SK-MEL-5 (cell line): ENCODE data around the gene VGLL4. TPM values are rescaled to one million over a fixed set of nuclear protein-coding genes. Genes with fewer than 3 reads are reported as not detected.

Experiments used
- DNase-seq: peaks from one replicate; pipeline ENCODE4 v3.0.0-alpha.2; 2016; ENCODE audit warnings: low read depth, low spot score
- in situ Hi-C: cut with HindIII; loops from 2 replicates; pipeline ENCODE4 v1.10.0; 2016; ENCODE audit warnings: low sequenced_read_pairs, high pct_unique_total_duplicates, low pct_unique_long_range_greater_than_20kb
- total RNA-seq: library from RNA; depleted of rRNA; stranded (reverse); fragments of >200 nt; shearing (Covaris generic); gene quantifications from 2 replicates; pipeline ENCODE4 v1.2.3, GENCODE V29; 2014

VGLL4 gene
- total RNA-seq, 1 experiment from 2014 or later, result 104 TPM

DNA sequence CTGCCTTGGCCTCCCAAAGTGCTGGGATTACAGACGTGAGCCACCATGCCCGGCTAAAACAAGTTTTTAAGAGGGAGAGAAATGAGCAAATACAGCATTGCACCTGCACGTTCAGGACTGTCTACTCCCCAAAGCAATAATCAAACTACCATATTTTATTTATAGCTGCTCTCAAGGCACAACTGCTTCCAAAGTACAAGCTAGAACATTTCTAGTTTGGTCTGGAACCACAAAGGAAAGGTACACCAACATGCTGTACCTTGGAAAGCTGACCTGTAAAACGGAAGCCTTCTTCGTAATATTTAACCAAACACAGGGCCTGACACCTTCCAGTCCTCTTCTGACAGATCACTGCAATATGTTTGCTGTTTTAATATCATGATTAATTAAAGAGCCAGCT, 14.5 kb upstream of the VGLL4 start:
- no peak for DNase-seq
- in situ Hi-C loops, result no loop called here

DNA sequence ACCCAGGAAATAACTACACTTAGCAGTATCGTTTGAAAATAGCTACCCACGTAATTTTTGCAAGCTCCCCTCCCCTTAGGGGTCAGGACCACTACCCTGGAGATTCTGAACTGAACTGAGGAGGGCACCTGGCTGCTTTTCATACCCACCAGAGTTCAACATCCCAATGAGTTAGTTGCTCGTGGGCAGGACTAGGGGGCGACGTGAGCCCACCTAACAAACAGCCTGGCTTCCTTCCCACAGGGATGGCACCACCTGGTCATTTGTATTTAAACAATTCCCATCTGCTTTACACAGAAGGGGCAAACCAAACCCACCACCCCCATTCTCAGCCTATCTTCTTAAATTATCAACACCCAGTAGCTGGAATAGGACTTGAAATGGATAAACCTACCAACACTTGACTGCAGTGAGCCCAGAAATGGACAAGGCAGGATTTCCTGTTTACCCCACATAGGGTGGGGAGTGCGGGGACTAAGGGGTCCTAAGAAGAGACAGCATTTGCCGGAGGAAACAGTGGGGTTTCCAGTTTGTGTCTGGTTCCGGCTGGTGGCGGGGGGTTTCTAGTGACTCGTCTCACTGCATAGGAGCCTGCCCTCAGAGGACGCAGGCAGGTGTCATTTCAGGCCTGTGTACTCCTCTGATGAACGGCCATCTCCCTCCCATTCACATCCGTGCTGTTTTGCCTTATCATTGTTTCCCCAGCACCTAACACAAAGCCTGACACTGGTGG, 11.6 kb upstream of the VGLL4 start:
- in situ Hi-C loops, result no loop called here
- DNase-seq, result peak; percentile 22

DNA sequence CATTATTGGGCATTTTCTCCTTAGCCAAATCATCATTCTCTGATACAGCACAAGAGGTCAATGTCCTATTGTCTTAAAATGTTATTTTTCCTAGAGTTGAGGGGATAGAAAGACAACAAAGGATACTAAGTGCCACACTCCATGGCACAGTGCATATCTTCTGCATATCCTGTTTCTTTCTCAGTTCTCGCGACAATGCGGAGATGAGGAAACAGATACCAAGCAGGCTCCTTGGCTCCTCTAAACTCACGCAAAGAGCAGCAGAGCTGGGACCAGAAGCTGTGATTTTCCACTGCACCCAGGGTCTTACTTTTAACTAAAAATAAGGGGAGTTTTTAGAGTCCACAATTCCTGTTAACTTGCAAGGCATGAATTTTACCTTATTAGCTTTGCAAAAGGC, 10.5 kb upstream of the VGLL4 start:
- in situ Hi-C loops, result no loop called here
- no peak for DNase-seq

- DNase-seq, result peak; percentile 8
- in situ Hi-C loops, result no loop called here
Observed at GRCh38 chr3:11653298-11654055, 9.8 kb upstream of the VGLL4 start.

DNA sequence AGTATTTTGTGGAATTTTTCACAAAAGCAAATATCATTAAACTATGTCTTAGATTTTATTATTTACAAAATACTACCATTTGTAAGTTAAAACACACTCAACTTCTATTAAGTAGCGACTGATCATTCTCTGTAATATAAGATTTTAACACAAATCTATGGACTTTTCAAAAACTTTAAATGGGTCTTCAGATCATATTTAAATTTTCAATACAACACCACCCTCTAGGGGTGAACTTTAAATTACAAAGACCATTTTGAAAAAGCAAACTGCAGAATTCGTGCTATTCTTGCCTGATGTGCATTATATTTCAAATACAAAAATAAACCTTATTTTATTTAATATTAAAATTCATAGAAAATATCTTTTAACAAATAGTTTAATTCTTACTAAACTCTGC, 8.2 kb upstream of the VGLL4 start:
- in situ Hi-C loops, result no loop called here
- peak; percentile 54 for DNase-seq

- in situ Hi-C loops, result no loop called here
- DNase-seq, result no peak
Observed at GRCh38 chr3:11651477-11651876, 7.8 kb upstream of the VGLL4 start.

DNA sequence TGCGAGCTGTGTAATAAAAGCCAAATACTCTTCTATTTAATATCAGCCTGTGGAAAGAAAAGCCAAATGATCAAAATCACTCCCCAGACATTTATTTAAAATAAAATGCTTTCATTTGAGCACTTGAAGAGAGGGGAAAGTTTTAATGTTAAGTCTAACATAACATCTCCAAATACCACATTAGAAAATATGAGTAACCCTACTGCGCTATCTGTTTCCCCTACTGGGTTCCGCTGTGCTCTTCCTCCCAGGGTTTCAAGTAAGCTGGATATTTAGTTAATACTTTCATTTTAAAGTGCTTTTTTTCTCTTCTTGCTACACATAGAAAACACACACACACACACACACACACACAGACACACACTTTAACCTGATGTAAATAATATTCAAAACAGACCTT, 6.7 kb upstream of the VGLL4 start:
- in situ Hi-C loops, result no loop called here
- no peak for DNase-seq

GRCh38 chr3:11648735-11649134, 5.0 kb upstream of the VGLL4 start:
- in situ Hi-C loops, result no loop called here

GRCh38 chr3:11643201-11643603, 513 bp downstream of the VGLL4 start:
- peak; percentile 26 for DNase-seq
- in situ Hi-C loops, result no loop called here

More at GRCh38 chr3:11648735-11649134, 5.0 kb upstream of the VGLL4 start:
- DNase-seq, result no peak

DNA sequence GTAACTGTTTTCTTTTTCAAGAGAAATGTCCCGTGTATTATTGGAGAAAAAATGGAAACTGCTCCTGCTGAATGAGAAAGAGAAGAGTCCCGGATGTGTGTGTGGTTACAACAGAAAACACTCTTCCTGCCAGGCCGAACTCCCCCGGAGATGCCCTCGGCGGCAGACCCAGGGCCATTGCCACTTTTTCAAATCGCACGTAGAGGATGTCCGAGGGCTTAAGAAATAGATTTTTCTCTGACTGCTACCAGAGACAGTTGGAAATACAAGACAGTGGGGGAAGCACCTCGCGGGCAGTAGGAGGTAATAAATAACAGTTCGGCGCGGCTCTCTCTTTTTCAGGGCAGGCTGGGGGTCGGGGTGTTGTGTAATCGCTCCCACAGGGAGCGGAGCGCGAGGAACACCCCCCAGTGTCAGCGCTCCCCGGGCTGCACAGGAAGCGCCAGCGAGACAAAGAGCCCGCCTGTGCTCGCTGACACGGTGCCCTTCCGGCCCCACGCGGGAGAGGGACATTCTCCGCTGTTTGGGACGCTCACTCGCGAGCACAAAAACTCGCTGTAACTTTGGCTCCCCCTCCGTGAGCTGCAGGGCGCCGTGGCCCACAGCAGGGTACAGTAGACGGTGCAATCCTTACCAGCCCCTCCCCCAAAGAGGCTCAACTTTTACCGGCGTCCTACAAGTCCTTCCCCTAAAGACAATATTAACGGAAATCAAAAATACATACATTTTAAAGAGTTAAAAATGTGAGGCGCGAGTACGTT, 1.1 kb downstream of the VGLL4 start:
- DNase-seq, result peak; percentile 78
- in situ Hi-C loops, result no loop called here

GRCh38 chr3:11641683-11642430, 1.9 kb downstream of the VGLL4 start:
- DNase-seq, result peak; percentile 15
- in situ Hi-C loops, result no loop called here

GRCh38 chr3:11641316-11641682, 2.4 kb downstream of the VGLL4 start:
- no peak for DNase-seq
- in situ Hi-C loops, result no loop called here

DNA sequence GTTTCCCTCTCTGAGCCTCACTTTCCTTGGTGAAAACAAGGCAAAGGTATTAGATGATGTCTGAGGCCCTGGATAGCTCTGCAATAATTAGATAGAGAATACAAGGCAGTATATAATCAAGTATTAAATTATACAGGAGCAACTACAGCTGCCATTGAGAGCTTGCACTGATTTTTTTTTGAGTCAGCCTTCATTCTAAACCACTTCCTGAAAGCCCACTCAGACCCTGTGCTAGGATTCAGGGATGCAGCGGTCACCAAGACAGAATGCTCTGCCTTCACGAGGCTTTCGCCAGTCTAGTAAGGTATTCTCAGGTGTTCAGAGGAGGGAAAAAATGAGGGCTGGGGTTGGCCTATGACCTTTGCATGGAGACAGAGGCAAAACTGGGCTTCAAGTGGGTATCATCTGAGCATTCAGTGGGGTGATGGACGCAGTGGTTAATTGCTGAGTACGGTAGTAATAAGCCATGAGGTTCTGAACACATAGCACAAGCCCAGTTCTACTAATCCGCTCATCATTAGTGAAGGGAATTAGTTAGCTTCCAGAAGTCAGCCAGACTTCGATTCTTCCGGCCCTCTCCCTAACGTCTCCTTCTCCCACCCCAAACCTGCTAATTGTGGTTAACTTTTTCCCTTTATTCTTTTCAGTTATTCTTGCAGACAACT, 3.6 kb downstream of the VGLL4 start:
- in situ Hi-C loops, result no loop called here

GRCh38 chr3:11638495-11639358, 5.0 kb downstream of the VGLL4 start:
- in situ Hi-C loops, result loop anchor here (10.0 kb wide), 1 partner anchor 254 kb away; no protein-coding TSS in a partner anchor

More for the DNA sequence above, 3.6 kb downstream of the VGLL4 start:
- DNase-seq, result no peak

DNA sequence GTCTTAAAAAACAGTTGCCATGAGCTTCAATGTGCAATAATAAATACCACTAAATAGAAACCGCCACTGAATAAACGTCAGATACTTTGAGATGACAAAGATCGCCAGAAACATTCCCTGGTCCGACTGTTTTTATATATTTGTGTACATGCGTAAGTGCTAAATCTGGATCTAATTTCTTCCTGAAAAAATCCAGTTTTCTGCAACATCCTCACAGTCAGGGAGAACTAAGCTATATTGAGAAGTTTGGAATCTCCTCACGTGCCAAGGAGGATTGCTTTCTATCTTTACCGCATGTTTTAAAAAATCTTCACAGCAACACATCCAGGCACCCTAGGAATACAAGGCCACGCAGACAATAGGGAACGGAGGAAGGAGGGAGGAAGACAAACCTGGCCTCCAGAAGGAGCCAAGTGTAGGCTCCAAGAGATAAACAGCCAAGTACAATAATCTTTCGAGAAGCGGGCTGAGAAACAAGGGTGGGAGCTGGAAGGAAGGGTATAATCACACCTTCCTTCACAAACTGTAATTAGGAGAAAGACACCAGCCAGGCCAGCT, 5.7 kb downstream of the VGLL4 start:
- DNase-seq, result no peak
- in situ Hi-C loops, result loop anchor here (10.0 kb wide), 1 partner anchor 253 kb away; no protein-coding TSS in a partner anchor

More at GRCh38 chr3:11638495-11639358, 5.0 kb downstream of the VGLL4 start:
- DNase-seq, result no peak

- in situ Hi-C loops, result loop anchor here (10.0 kb wide), 1 partner anchor 252 kb away; no protein-coding TSS in a partner anchor
- DNase-seq, result peak; percentile 23
Observed at GRCh38 chr3:11636394-11636770, 7.3 kb downstream of the VGLL4 start.
